ENCODE measurements around the gene ARFIP2.

Gene ARFIP2

DNA sequence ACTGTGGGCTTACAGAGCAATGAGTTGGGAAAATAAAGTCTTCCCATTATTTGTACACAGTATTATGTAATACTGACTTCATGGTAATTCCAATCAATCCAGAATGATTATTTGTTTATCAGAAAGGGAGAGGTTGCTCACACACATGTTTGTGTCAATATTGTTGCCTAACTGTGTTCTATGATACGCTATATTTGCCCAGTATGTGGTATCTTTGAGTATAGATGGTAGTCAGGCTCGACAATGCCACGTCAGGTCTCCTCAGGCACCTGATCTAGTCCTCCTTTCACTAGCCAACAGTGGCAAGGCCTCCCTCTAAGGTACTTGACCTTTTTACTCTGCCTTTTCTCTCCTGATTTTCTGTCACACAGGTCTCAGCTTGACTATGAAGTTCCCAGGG lies 21.3 kb upstream of the ARFIP2 start:
- no peaks in the 10 kb centered on the region for H3K27me3 ChIP-seq (ENCODE audit: control insufficient read depth, insufficient read depth, low read length)
- H3K9ac ChIP-seq (ENCODE audit: low read length), result no peak overlapping the region
- H3K36me3 ChIP-seq (ENCODE audit: control insufficient read depth, insufficient read depth, low read length), result peaks cover 38% of the 10 kb centered on the region
- no peaks in the 10 kb centered on the region for H3K9me3 ChIP-seq (ENCODE audit: control insufficient read depth, insufficient read depth, low read depth, low read length)
- H3K4me1 ChIP-seq (ENCODE audit: control insufficient read depth, insufficient read depth, low read length), result peaks cover 3% of the 10 kb centered on the region; the same call in 1 of the 2 replicates
- no peak overlapping the region for H3K4me3 ChIP-seq (ENCODE audit: low read depth, low read length)
- H3K27ac ChIP-seq (ENCODE audit: low read depth, low read length), result no peak overlapping the region

DNA sequence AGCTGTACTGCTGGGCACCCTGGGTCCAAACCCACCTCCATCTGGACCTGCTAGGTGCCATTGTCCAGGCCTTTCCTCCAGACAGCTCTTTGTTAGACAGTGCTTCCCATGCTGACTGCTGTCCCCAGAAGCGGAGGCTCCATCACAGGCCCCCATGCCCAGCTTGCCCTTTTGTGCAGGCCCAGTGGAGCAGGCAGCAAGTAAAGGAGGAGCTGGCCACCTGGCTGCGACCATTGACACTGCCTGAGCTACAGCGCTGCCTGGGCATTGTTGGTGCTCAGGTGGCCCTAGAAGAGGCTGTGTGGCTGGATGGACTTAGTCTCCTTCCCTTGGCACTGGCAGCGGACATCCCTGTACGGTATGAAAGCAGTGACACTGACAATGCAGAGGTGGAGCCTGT lies 17.4 kb upstream of the ARFIP2 start:
- no peak overlapping the region for H3K9ac ChIP-seq (ENCODE audit: low read length)
- H3K4me3 ChIP-seq (ENCODE audit: low read depth, low read length), result no peak overlapping the region
- peaks cover 10% of the 10 kb centered on the region for H3K4me1 ChIP-seq (ENCODE audit: control insufficient read depth, insufficient read depth, low read length)

DNA sequence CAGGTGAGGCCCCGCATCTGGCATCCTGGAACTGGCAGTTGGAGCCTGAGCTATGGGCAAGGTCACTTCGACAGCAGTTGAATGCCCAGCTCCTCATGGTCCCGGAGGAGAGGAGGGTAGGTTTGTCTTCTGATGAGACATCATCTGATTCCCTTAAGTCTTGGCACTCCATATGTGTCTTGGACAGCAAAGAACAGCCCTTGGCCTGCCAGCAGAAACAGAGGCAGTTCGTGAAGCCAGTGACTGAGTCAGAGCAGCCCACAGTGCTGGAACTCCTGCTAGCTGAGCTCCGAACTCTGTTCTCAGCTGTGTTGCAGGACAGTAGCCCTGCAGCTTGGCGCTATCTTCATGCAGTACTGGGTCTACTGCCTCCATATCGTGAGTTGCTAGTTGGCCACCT lies 17.0 kb upstream of the ARFIP2 start:
- Histone ChIP-seq H3K9me3 (ENCODE audit: control insufficient read depth, insufficient read depth, low read depth, low read length) (no peaks in the 10 kb centered on the region), H3K9ac (ENCODE audit: low read length) (no peak overlapping the region), H3K36me3 (ENCODE audit: control insufficient read depth, insufficient read depth, low read length) (peaks cover 47% of the 10 kb centered on the region), H3K27ac (ENCODE audit: low read depth, low read length) (no peak overlapping the region), H3K4me1 (ENCODE audit: control insufficient read depth, insufficient read depth, low read length) (peaks cover 10% of the 10 kb centered on the region), H3K4me3 (ENCODE audit: low read depth, low read length) (no peak overlapping the region), H3K27me3 (ENCODE audit: control insufficient read depth, insufficient read depth, low read length) (no peaks in the 10 kb centered on the region)

More for the DNA sequence above, 17.4 kb upstream of the ARFIP2 start:
- Histone ChIP-seq H3K27me3 (ENCODE audit: control insufficient read depth, insufficient read depth, low read length) (no peaks in the 10 kb centered on the region), H3K9me3 (ENCODE audit: control insufficient read depth, insufficient read depth, low read depth, low read length) (no peaks in the 10 kb centered on the region), H3K27ac (ENCODE audit: low read depth, low read length) (no peak overlapping the region), H3K36me3 (ENCODE audit: control insufficient read depth, insufficient read depth, low read length) (peaks cover 47% of the 10 kb centered on the region)

DNA sequence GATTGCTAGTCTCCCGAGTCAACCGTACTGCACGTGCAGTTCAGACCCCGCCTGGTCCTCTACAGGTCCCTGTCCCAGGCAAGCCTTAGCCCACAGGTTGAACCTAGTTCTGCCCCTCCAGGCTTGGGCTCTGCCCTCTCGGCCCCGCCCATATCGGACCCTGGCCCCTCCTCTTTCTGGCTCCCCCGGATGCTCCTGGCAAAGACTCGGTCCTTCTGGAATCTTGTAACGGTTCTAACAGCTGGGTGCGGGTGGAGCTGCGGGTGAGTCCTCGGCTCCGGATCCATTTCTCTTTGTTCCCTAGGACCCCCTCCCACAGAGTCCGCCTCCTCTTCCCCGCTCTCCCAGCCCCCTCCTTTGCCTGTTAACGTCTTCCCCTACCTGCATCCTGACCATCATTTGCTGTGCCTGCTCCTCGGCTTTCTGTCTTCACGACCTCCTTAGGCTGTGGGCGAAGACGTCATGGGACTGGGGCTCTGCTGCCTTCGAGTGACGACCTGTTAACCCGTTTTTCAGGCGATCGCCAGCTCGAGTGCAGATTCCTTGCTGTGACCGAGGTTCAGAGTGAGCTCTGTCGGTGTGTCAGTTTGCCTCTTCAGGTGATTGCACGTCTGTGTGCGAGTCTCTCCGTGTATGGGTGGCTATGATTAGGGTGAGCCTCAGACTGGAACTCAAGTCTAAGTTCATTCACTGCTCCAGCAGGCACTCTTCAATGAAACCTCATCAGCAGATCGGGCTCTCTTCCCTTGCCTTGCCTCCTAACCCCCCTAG lies 16.1 kb upstream of the ARFIP2 start, which contains the start of gene DNHD1:
DNHD1 (plus strand) TSS at position 212 of the 771 bp plus-strand sequence. CDS start 936 bp downstream, outside the sequence.
- peak within 1 kb of the TSS; percentile 27; the same call in 1 of the 2 replicates for H3K4me3 ChIP-seq (ENCODE audit: low read depth, low read length)
- no peak within 1 kb of the TSS for H3K27ac ChIP-seq (ENCODE audit: low read depth, low read length)
- H3K27me3 ChIP-seq (ENCODE audit: control insufficient read depth, insufficient read depth, low read length), result no peaks in the 10 kb centered on the region
- H3K36me3 ChIP-seq (ENCODE audit: control insufficient read depth, insufficient read depth, low read length), result peaks cover 42% of the 10 kb centered on the region
- H3K9ac ChIP-seq (ENCODE audit: low read length), result peak within 1 kb of the TSS; percentile 3
- no peaks in the 10 kb centered on the region for H3K9me3 ChIP-seq (ENCODE audit: control insufficient read depth, insufficient read depth, low read depth, low read length)
- peaks cover 10% of the 10 kb centered on the region for H3K4me1 ChIP-seq (ENCODE audit: control insufficient read depth, insufficient read depth, low read length)

DNA sequence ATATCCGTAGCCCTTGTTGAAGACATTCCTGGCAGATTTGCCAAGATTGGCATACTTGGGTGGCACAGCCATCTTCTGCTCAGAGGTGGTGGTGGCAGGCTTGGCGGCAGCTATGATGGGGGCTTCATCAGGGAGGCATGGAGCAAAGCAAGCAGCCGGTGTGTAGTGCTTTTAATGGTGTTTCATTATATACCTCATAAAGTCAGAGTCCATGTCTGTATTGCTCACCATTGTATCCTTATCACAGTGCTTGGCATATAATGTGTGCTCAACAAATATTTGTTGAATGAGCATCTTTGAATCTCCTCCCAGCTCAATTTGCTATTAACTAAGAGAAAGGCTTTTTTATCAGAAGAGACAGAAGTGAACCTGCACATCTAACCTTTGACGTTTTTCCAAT lies 8.2 kb upstream of the ARFIP2 start:
- Histone ChIP-seq H3K36me3 (ENCODE audit: control insufficient read depth, insufficient read depth, low read length) (peaks cover 70% of the 10 kb centered on the region), H3K9ac (ENCODE audit: low read length) (no peak overlapping the region), H3K9me3 (ENCODE audit: control insufficient read depth, insufficient read depth, low read depth, low read length) (no peaks in the 10 kb centered on the region), H3K27me3 (ENCODE audit: control insufficient read depth, insufficient read depth, low read length) (no peaks in the 10 kb centered on the region), H3K27ac (ENCODE audit: low read depth, low read length) (no peak overlapping the region), H3K4me3 (ENCODE audit: low read depth, low read length) (no peak overlapping the region), H3K4me1 (ENCODE audit: control insufficient read depth, insufficient read depth, low read length) (no peaks in the 10 kb centered on the region)

DNA sequence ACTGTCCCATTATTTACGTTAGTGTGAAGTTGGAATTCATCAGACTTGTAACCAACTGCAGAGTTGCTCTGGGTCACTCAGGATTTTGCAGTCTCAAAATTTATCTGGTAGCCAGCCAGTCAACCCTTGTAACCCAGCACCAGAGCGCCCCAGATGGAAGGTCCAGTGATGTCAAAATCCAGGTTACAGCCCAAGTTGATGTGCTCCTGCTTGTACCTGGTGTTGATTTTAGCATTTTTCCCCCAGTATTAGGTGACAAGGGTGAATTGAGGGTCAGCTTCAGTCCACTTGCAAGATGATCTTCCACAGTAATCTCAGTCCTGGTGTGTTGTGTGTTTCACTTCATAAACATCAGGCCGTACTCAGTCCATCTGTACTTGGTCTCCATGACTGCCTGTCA lies 7.7 kb upstream of the ARFIP2 start:
- Histone ChIP-seq H3K36me3 (ENCODE audit: control insufficient read depth, insufficient read depth, low read length) (peaks cover 70% of the 10 kb centered on the region), H3K27me3 (ENCODE audit: control insufficient read depth, insufficient read depth, low read length) (no peaks in the 10 kb centered on the region), H3K4me3 (ENCODE audit: low read depth, low read length) (no peak overlapping the region), H3K4me1 (ENCODE audit: control insufficient read depth, insufficient read depth, low read length) (no peaks in the 10 kb centered on the region), H3K9me3 (ENCODE audit: control insufficient read depth, insufficient read depth, low read depth, low read length) (no peaks in the 10 kb centered on the region), H3K9ac (ENCODE audit: low read length) (no peak overlapping the region), H3K27ac (ENCODE audit: low read depth, low read length) (no peak overlapping the region)

DNA sequence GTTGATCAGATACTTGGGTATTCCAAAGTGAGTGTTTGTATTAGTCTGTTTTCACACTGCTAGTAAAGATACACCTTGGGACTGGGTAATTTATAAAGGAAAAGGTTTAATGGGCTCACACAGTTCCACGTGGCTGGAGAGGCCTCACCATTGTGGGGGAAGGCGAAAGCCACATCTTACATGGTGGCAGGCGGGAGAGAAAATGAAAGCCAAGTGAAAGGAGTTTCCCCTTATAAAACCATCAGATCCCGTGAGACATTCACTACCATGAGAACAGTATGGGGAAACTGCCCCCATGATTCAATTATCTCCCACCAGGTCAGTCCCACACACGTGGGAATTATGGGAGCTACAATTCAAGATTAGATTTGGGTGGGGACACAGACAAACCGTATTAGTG lies 7.2 kb upstream of the ARFIP2 start:
- Histone ChIP-seq H3K9ac (ENCODE audit: low read length) (no peak overlapping the region), H3K4me1 (ENCODE audit: control insufficient read depth, insufficient read depth, low read length) (no peaks in the 10 kb centered on the region), H3K36me3 (ENCODE audit: control insufficient read depth, insufficient read depth, low read length) (peaks cover 72% of the 10 kb centered on the region), H3K27ac (ENCODE audit: low read depth, low read length) (no peak overlapping the region), H3K27me3 (ENCODE audit: control insufficient read depth, insufficient read depth, low read length) (no peaks in the 10 kb centered on the region), H3K4me3 (ENCODE audit: low read depth, low read length) (no peak overlapping the region), H3K9me3 (ENCODE audit: control insufficient read depth, insufficient read depth, low read depth, low read length) (no peaks in the 10 kb centered on the region)

DNA sequence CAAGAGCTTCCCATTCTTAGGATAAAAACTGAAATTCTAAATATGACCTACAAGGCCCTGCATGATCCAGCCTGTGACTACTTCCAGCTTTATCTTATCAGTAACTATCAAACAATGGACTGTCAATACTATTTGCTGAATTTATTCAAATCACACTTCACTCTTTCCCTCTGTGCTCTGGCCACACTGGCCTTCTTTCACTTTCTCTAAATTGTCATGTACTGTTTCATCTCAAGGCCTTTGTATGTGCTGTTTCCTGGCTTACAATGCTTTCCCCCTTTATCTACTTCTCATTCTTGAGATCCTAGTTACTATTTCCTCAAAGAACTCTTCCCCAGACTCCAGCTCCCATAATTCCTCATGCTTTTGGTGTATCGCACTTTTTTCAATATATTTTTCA lies 5.8 kb upstream of the ARFIP2 start:
- Histone ChIP-seq H3K36me3 (ENCODE audit: control insufficient read depth, insufficient read depth, low read length) (peaks cover 79% of the 10 kb centered on the region), H3K4me1 (ENCODE audit: control insufficient read depth, insufficient read depth, low read length) (peaks cover 6% of the 10 kb centered on the region), H3K9me3 (ENCODE audit: control insufficient read depth, insufficient read depth, low read depth, low read length) (no peaks in the 10 kb centered on the region), H3K27ac (ENCODE audit: low read depth, low read length) (no peak overlapping the region), H3K27me3 (ENCODE audit: control insufficient read depth, insufficient read depth, low read length) (no peaks in the 10 kb centered on the region), H3K4me3 (ENCODE audit: low read depth, low read length) (no peak overlapping the region), H3K9ac (ENCODE audit: low read length) (no peak overlapping the region)

DNA sequence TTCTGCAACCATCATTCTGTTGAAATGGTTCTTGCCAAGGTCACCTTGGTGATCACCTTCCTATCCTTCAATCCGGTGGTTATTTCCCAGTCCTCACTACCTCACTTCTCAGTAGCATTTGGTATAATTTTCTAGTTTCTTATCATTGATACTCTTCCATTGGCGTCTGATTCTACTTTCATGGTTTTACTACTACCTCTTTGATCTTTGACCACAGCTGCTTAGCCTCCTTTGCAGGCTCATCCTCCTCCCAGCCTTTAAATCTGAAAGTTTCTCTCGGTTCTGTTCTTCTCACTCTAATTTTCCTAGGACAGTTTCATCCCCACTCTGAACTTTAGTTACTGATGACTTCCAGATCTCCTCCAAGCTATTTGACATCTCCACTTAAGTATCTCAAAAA lies 5.1 kb upstream of the ARFIP2 start:
- H3K27ac ChIP-seq (ENCODE audit: low read depth, low read length), result no peak overlapping the region
- H3K36me3 ChIP-seq (ENCODE audit: control insufficient read depth, insufficient read depth, low read length), result peaks cover 77% of the 10 kb centered on the region
- no peaks in the 10 kb centered on the region for H3K27me3 ChIP-seq (ENCODE audit: control insufficient read depth, insufficient read depth, low read length)
- no peak overlapping the region for H3K9ac ChIP-seq (ENCODE audit: low read length)
- H3K4me1 ChIP-seq (ENCODE audit: control insufficient read depth, insufficient read depth, low read length), result peaks cover 6% of the 10 kb centered on the region
- H3K4me3 ChIP-seq (ENCODE audit: low read depth, low read length), result no peak overlapping the region
- H3K9me3 ChIP-seq (ENCODE audit: control insufficient read depth, insufficient read depth, low read depth, low read length), result no peaks in the 10 kb centered on the region

DNA sequence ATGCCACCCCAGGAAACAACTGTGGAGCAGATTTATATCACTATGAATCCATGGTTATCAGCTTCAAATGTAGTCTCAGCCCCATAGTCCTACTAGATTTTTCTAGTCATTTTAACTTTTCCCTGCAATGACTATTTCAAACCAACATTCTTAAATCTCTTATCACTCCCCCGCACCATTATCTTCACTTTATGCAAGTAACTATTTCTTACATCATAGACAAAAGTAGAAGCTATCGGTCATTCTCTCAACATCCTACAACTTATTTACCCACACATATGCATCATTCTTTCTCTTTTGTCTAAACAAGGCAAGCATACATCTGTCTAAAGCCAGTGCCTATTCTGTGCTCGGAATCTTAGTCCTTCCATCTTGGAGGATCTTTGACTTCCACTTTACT lies 4.5 kb upstream of the ARFIP2 start:
- no peaks in the 10 kb centered on the region for H3K27me3 ChIP-seq (ENCODE audit: control insufficient read depth, insufficient read depth, low read length)
- H3K9ac ChIP-seq (ENCODE audit: low read length), result no peak overlapping the region
- H3K4me1 ChIP-seq (ENCODE audit: control insufficient read depth, insufficient read depth, low read length), result peaks cover 6% of the 10 kb centered on the region
- H3K9me3 ChIP-seq (ENCODE audit: control insufficient read depth, insufficient read depth, low read depth, low read length), result no peaks in the 10 kb centered on the region
- H3K4me3 ChIP-seq (ENCODE audit: low read depth, low read length), result no peak overlapping the region
- H3K36me3 ChIP-seq (ENCODE audit: control insufficient read depth, insufficient read depth, low read length), result peaks cover 77% of the 10 kb centered on the region
- no peak overlapping the region for H3K27ac ChIP-seq (ENCODE audit: low read depth, low read length)

DNA sequence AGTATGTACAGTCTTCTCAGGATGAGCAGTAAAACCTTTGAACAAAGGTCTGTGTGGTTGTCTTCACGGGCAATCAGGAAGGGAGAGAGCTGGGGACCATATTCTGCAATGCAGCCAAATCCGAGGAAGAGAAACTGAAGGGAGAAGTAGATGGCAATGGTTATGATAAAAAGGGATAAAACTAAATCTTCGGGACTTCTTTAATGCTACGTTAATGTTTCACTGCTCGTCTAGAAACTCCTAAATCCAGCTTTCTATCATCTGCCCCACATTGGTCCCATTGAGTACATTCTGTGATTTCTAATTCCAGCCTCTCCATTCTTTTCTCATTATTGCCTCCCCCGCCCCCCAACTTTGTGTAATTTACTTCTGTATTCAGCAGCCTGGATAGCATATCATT lies 1.9 kb upstream of the ARFIP2 start:
- peaks cover 14% of the 10 kb centered on the region for H3K4me1 ChIP-seq (ENCODE audit: control insufficient read depth, insufficient read depth, low read length)
- peaks cover 78% of the 10 kb centered on the region for H3K36me3 ChIP-seq (ENCODE audit: control insufficient read depth, insufficient read depth, low read length)
- no peak overlapping the region for H3K9ac ChIP-seq (ENCODE audit: low read length)
- no peaks in the 10 kb centered on the region for H3K9me3 ChIP-seq (ENCODE audit: control insufficient read depth, insufficient read depth, low read depth, low read length)
- H3K27ac ChIP-seq (ENCODE audit: low read depth, low read length), result no peak overlapping the region
- H3K4me3 ChIP-seq (ENCODE audit: low read depth, low read length), result no peak overlapping the region
- no peaks in the 10 kb centered on the region for H3K27me3 ChIP-seq (ENCODE audit: control insufficient read depth, insufficient read depth, low read length)

Measured in HUES6 (cell line).